HG03064 (cell line): ENCODE data around the gene MYO7A.

Source experiments
- ATAC-seq: cut with Tn5 transposase; IDR thresholded peaks from one replicate; pipeline ENCODE4 v1.9.1; 2021; ENCODE audit warnings: low read depth; ENCODE audit not compliant: unreplicated experiment

Gene MYO7A

GRCh38 chr11:77211040-77211451, 83.0 kb downstream of the MYO7A start:
- ATAC-seq: no peak

- no peak for ATAC-seq
Measured at GRCh38 chr11:77211594-77212251, 83.7 kb downstream of the MYO7A start.

- ATAC-seq: no peak
Measured at GRCh38 chr11:77212314-77213007, 84.4 kb downstream of the MYO7A start.

GRCh38 chr11:77213029-77213579, 85.1 kb downstream of the MYO7A start:
- ATAC-seq: no peak

GRCh38 chr11:77213589-77214428, 85.8 kb downstream of the MYO7A start:
- ATAC-seq: no peak

- ATAC-seq: no peak
Measured at GRCh38 chr11:77214557-77214956, 86.5 kb downstream of the MYO7A start.

GRCh38 chr11:77215106-77215505, 87.1 kb downstream of the MYO7A start:
- ATAC-seq: no peak

GRCh38 chr11:77217156-77217555, 89.1 kb downstream of the MYO7A start:
- ATAC-seq: no peak

- no peak for ATAC-seq
Measured at GRCh38 chr11:77223797-77224196, 95.8 kb downstream of the MYO7A start.

GRCh38 chr11:77230878-77231605, 103.0 kb downstream of the MYO7A start:
- ATAC-seq: no peak

- no peak for ATAC-seq
Measured at GRCh38 chr11:77231800-77232199, 103.8 kb downstream of the MYO7A start.

- ATAC-seq: no peak
Measured at GRCh38 chr11:77232242-77232641, 104.2 kb downstream of the MYO7A start.

GRCh38 chr11:77233011-77233410, 105.0 kb downstream of the MYO7A start:
- no peak for ATAC-seq

- ATAC-seq: no peak
Measured at GRCh38 chr11:77236901-77237300, 108.9 kb downstream of the MYO7A start.

GRCh38 chr11:77244277-77245027, 116.4 kb downstream of the MYO7A start:
- no peak for ATAC-seq

- ATAC-seq: no peak
Measured at GRCh38 chr11:77249427-77249826, 121.4 kb downstream of the MYO7A start.

GRCh38 chr11:77250881-77251640, 123.0 kb downstream of the MYO7A start:
- no peak for ATAC-seq

- no peak for ATAC-seq
Measured at GRCh38 chr11:77252555-77253270, 124.7 kb downstream of the MYO7A start.
